AG04450 (cell line): ENCODE results near the gene BNIPL. TPM values are rescaled to one million over a fixed set of nuclear protein-coding genes. Genes with fewer than 3 reads are reported as not detected.

Experiments used
- CTCF ChIA-PET: fragments of 300-600, 350-600 bp; formaldehyde crosslinking; extraction: SDS; loops from one replicate; lab custom pipeline; 2022; ENCODE audit warnings: antibody characterized with exemption, inconsistent platforms; lab: Charles Lee
- POLR2A ChIA-PET: fragments of 350-600 bp; formaldehyde crosslinking; extraction: SDS; loops from one replicate; lab custom pipeline; 2021; ENCODE audit warnings: antibody characterized with exemption, inconsistent platforms; lab: Yijun Ruan, JAX
- DNase-seq: peaks from one replicate; pipeline ENCODE4 v3.0.0-alpha.2; 2011; ENCODE audit warnings: low read depth, low spot score
- H3K27ac ChIP-seq: one replicate; pipeline ENCODE4 v1.5.1; 2012; ENCODE audit warnings: low read depth, low read length, control low read depth
- H3K27me3 ChIP-seq: one replicate; pipeline ENCODE4 v1.6.0; 2012; ENCODE audit warnings: low read length; ENCODE audit not compliant: control insufficient read depth, insufficient read depth
- H3K4me3 ChIP-seq: 2 replicates; pipeline ENCODE4 v1.5.1; 2011; ENCODE audit warnings: mild to moderate bottlenecking, low read depth, low read length, control low read depth
- H3K9me3 ChIP-seq: 2 replicates; pipeline ENCODE4 v1.5.1; 2012; ENCODE audit warnings: low read length; ENCODE audit not compliant: control insufficient read depth, insufficient read depth
- polyA plus RNA-seq: library from polyadenylated mRNA; depleted of rRNA; stranded (reverse); fragments of >200 nt; gene quantifications from 2 replicates; pipeline ENCODE4 v1.2.3, GENCODE V29; 2011
- TF ChIP-seq, protein P1 (sequence below): IDR thresholded peaks from 2 replicates; pipeline ENCODE4 v1.5.1; 2011; ENCODE audit warnings: low read depth, low read length, control low read depth, inconsistent platforms

Gene BNIPL
- polyA plus RNA-seq, 1 experiment: 0.16 TPM

DNA sequence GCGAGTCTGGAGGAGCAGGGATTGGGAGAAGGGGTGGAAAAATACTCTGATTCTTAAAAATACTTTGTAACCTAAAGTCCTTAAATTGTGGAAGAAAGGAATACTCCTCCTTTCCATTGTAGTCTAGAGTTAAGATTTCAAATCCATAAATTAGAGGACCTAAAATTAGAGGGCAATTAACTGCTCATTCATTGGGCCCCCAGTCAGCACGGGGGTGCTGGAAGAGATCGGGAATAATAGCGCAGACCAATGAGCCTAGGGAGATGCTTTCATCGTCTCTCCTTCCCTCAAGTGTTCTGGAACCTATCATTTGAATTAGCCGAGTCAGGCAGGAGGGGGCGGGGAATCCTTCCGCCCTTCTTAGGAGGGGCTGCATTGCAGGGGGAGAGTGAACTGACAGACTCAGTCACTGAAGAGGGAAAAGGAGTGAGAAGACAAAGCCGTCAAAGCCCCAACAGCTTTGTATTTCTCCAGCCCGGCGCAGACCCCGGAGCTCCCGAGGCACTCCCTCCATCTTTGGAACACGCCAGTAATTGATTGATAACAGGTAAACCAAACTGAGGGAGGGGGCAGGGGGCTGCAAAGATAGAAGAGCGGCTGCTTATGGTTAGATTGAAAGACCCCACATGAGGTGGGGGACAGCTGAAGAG is 23.7 kb downstream of the BNIPL start, which contains the start of gene MLLT11:
Gene MLLT11, plus strand, starts transcription at position 391 of the 650 bp plus-strand sequence. CDS start 6,828 bp downstream, outside the sequence.
- no peak for DNase-seq
- Histone ChIP-seq H3K9me3 (no peaks in the 10 kb centered on the region; the same call in 1 of the 2 replicates), H3K27ac (peak within 1 kb of the TSS; percentile 92), H3K4me3 (peak within 1 kb of the TSS; percentile 84), H3K27me3 (no peaks in the 10 kb centered on the region)
- TF ChIP-seq, protein P1, sequence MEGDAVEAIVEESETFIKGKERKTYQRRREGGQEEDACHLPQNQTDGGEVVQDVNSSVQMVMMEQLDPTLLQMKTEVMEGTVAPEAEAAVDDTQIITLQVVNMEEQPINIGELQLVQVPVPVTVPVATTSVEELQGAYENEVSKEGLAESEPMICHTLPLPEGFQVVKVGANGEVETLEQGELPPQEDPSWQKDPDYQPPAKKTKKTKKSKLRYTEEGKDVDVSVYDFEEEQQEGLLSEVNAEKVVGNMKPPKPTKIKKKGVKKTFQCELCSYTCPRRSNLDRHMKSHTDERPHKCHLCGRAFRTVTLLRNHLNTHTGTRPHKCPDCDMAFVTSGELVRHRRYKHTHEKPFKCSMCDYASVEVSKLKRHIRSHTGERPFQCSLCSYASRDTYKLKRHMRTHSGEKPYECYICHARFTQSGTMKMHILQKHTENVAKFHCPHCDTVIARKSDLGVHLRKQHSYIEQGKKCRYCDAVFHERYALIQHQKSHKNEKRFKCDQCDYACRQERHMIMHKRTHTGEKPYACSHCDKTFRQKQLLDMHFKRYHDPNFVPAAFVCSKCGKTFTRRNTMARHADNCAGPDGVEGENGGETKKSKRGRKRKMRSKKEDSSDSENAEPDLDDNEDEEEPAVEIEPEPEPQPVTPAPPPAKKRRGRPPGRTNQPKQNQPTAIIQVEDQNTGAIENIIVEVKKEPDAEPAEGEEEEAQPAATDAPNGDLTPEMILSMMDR: no peak
- CTCF ChIA-PET: interaction anchor here (0.5 to 1.5 kb wide), 6 partner anchors 10 to 385 kb away, joined by 3 to 5 read pairs (median 3); partner anchors contain the start of gene C1orf56
- POLR2A ChIA-PET: interaction anchor here (0.6 to 3.5 kb wide), 3 partner anchors 11 to 15 kb away, joined by 3 to 24 read pairs (median 6); partner anchors contain the start of gene C1orf56

DNA sequence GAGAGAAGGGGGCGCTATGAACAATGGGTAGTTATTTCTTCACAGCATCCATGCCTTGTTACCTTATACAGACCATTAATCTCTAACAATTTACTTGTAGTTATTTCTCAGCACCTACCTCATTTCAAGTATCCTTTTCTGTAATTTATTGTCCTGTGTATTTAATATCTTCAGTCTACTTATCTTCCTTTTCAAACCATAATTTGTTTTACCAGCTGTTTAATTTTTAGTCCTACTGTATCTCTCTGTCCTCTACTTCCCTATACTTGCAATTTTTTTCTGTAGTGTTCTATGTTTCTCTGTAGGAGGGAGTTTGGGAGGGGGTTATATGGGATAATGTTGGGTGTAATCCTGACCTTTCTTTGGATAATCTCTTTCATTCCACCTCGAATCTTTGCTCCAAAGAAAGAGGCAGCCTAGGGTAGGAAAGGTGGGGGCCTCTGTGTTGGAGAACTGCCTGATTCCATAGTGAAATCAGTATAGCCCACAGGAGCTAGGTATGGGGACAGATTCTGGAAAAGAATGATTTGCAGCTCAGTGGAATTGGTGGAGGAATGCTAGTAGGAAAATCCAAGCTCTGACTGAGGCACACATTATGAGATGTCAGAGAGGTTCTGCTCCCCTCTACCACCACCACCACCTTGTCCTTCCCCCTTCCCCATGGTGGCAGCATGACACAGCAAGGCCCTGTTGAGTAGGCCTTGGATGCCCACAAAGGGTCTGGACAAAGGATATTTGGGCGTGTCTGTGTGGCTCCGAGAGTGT is 24.5 kb downstream of the BNIPL start:
- DNase-seq: no peak
- TF ChIP-seq, protein P1: no peak
- peak overlapping the region; percentile 84 for H3K4me3 ChIP-seq
- H3K27ac ChIP-seq: peak overlapping the region; percentile 82
- ChIA-PET POLR2A (interaction anchor here (0.6 to 1.2 kb wide), 2 partner anchors 11 to 16 kb away, joined by 3 to 6 read pairs; no protein-coding TSS in a partner anchor), CTCF (interaction anchor here (1.1 to 1.9 kb wide), 3 partner anchors 10 to 55 kb away, joined by 5 to 11 read pairs (median 7); partner anchors contain the start of gene GABPB2)
- H3K27me3 ChIP-seq: no peaks in the 10 kb centered on the region
- no peaks in the 10 kb centered on the region; the same call in 1 of the 2 replicates for H3K9me3 ChIP-seq

DNA sequence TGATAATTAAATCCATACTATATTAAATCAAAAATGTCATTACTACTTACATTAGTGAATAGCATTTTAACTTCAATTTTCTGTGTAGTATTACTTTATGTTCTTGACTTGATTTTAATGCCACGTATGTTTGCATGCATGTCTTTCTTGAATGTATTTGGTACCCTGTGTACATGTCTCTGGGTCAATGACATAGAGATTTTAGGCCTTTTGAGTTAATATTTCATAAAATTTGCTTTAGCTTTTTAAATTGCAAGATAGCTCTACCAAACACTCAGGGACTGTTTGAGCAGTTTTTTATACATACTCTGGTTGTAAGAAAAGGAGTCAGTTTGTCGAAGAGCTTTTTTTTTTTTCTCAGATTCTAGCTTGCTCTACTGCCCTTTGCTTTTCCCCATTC is 25.3 kb downstream of the BNIPL start:
- H3K4me3 ChIP-seq: peak overlapping the region; percentile 84
- POLR2A ChIA-PET: interaction anchor here (0.5 kb wide), 1 partner anchor 501 kb away, joined by 5 read pairs; no protein-coding TSS in a partner anchor

DNA sequence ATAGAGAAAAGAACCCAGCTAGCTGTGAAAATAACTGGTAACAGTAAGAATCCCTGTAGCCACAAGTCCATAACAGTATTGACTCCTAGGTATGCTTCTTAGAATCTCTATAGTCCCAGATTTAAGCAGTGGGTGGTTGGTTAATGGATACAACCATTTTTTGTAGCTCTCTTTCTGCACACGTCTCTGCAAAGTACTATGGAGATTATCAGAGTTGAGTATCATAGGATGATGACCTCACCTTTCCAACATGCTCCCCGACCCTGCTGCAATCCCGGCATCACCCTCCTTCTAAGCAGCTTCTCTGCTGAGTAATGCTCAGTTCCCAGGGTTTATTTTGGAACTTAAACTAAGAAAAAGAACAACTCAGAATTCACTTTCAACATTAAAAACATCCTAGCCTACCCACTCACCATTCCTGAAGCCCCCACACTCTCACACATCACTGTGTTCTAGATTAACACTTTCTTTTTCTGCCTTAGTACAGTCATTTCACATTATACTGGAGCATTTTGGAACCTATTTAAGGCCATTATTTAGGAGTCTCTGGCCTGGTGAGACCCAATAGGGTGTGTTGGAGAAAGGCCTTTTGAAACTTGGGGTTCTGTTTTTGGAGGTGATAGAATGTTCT is 26.5 kb downstream of the BNIPL start:
- CTCF ChIA-PET: interaction anchor here (1.1 to 1.9 kb wide), 2 partner anchors 37 to 67 kb away, joined by 5 to 8 read pairs; no protein-coding TSS in a partner anchor
- no peaks in the 10 kb centered on the region for H3K27me3 ChIP-seq
- TF ChIP-seq, protein P1: no peak
- POLR2A ChIA-PET: interaction anchor here (0.8 to 1.0 kb wide), 3 partner anchors 8 to 20 kb away, joined by 3 to 4 read pairs (median 3); partner anchors contain the start of gene C1orf56
- peak overlapping the region; percentile 37 for H3K4me3 ChIP-seq
- no peaks in the 10 kb centered on the region; the same call in 1 of the 2 replicates for H3K9me3 ChIP-seq
- H3K27ac ChIP-seq: peak overlapping the region; percentile 98
- peak; percentile 66 for DNase-seq

More for the DNA sequence above, 25.3 kb downstream of the BNIPL start:
- H3K27me3 ChIP-seq: no peaks in the 10 kb centered on the region
- H3K9me3 ChIP-seq: no peaks in the 10 kb centered on the region; the same call in 1 of the 2 replicates
- CTCF ChIA-PET: interaction anchor here (0.8 to 1.9 kb wide), 5 partner anchors 9 to 66 kb away, joined by 3 to 11 read pairs (median 7); partner anchors contain the start of genes GABPB2 and MINDY1
- TF ChIP-seq, protein P1: no peak
- H3K27ac ChIP-seq: no peak overlapping the region
- no peak for DNase-seq
